K562 (cell line): ENCODE measurements around the gene VPS35. TPM values are rescaled to one million over a fixed set of nuclear protein-coding genes. Genes with fewer than 3 reads are reported as not detected.

Experiments
- E2F5 ChIP-seq: sonication (generic); formaldehyde crosslinking; IDR thresholded peaks from 2 replicates; pipeline ENCODE4 v1.8.0; 2022; ENCODE audit warnings: mild to moderate bottlenecking, missing genetic modification reagents
- FOXA3 ChIP-seq, 2 experiments: fragments of 450-650 bp in 1 of 2; sonication (generic) in 1 of 2; formaldehyde crosslinking; IDR thresholded peaks in 1 of 2; conservative IDR thresholded peaks in 1 of 2; 2 replicates each; pipeline versions ENCODE4 v1.4.0 to v1.8.0; 2020 to 2022; ENCODE audit warnings: mild to moderate bottlenecking in 2 of 2, missing genetic modification reagents in 1 of 2
- GTF2E2 ChIP-seq: fragments of 200-800 bp; sonication (Bioruptor generic); IDR thresholded peaks from 2 replicates; pipeline ENCODE4 v1.6.1; 2016; ENCODE audit warnings: missing genetic modification characterization, missing compliant biosample characterization
- HINFP ChIP-seq: fragments of 450-650 bp; conservative IDR thresholded peaks from 2 replicates; pipeline ENCODE4 v1.6.1; 2016; ENCODE audit warnings: missing genetic modification characterization, low read depth, mild to moderate bottlenecking, control low read depth, missing compliant biosample characterization
- HOXB6 ChIP-seq: fragments of 250-450 bp; sonication (Bioruptor Pico); IDR thresholded peaks from 2 replicates; pipeline ENCODE4 v1.5.1; 2022; ENCODE audit warnings: mild to moderate bottlenecking, borderline replicate concordance
- ILF3 ChIP-seq: fragments of 450-650 bp; IDR thresholded peaks from 2 replicates; pipeline ENCODE4 v1.6.1; 2018; ENCODE audit warnings: antibody characterized with exemption, mild to moderate bottlenecking, moderate library complexity, borderline replicate concordance
- MAFK ChIP-seq: IDR thresholded peaks from 2 replicates; pipeline ENCODE4 v1.6.1; 2011; ENCODE audit warnings: low read length, improper control_type of control experiment
- MCM3 ChIP-seq: fragments of 450-650 bp; IDR thresholded peaks from 2 replicates; pipeline ENCODE4 v1.6.1; 2016
- NKRF ChIP-seq: fragments of 450-650 bp; IDR thresholded peaks from 2 replicates; pipeline ENCODE4 v1.6.1; 2016; ENCODE audit warnings: borderline replicate concordance
- PCBP2 ChIP-seq: fragments of 200-400 bp; formaldehyde crosslinking; IDR thresholded peaks from 2 replicates; pipeline ENCODE4 v1.6.1; 2018; ENCODE audit warnings: low read length, low read depth, mild to moderate bottlenecking, moderate library complexity; ENCODE audit not compliant: poor library complexity, severe bottlenecking
- PHF20 ChIP-seq: fragments of 450-650 bp; IDR thresholded peaks from 2 replicates; pipeline ENCODE4 v1.6.1; 2018; ENCODE audit not compliant: partially characterized antibody
- RUNX1 ChIP-seq: sonication (generic); IDR thresholded peaks from 2 replicates; pipeline ENCODE4 v1.6.1; 2016; ENCODE audit warnings: antibody characterized with exemption, low read depth
- SIRT6 ChIP-seq: IDR thresholded peaks from one replicate; pipeline ENCODE4 v1.6.1; 2012; ENCODE audit warnings: low read depth, mild to moderate bottlenecking, control low read depth, inconsistent platforms, low read length, moderate library complexity
- ZNF134 ChIP-seq: fragments of 250-450 bp; sonication (Bioruptor Pico); conservative IDR thresholded peaks from 2 replicates; pipeline ENCODE4 v1.4.0; 2020
- ZNF232 ChIP-seq: sonication (generic); formaldehyde crosslinking; IDR thresholded peaks from 2 replicates; pipeline ENCODE4 v1.8.0; 2022; ENCODE audit warnings: mild to moderate bottlenecking, missing genetic modification reagents
- ZNF408 ChIP-seq: fragments of 250-450 bp; sonication (Bioruptor Pico); IDR thresholded peaks from 2 replicates; pipeline ENCODE4 v1.4.0; 2020; ENCODE audit warnings: low read depth, mild to moderate bottlenecking, moderate library complexity
- ZNF592 ChIP-seq: fragments of 450-650 bp; IDR thresholded peaks from 2 replicates; pipeline ENCODE4 v1.6.1; 2017; ENCODE audit warnings: antibody characterized with exemption, mild to moderate bottlenecking
- polyA plus RNA-seq, 8 experiments: library from polyadenylated mRNA; depleted of rRNA in 4 of 8; stranded (reverse) in 5 of 8; unstranded in 3 of 8; fragments of >200 nt; fragmentation: Nextera tagmentation in 2 of 8; fragmentation: Illumina TruSeq in 1 of 8; extraction: Ambion mirVana in 2 of 8; extraction: Trizol in 1 of 8; gene quantifications; 2 replicates each; pipeline versions ENCODE4 v1.2.1 to v1.2.3, GENCODE V29; 2011 to 2014; ENCODE audit warnings: inconsistent platforms in 1 of 8, missing spikeins in 1 of 8
- total RNA-seq, 7 experiments: library from RNA; depleted of rRNA in 6 of 7; stranded (reverse); fragments of >200 nt in 6 of 7; fragmentation: Illumina TruSeq in 2 of 7; extraction: Trizol in 2 of 7; gene quantifications; 2 replicates each; pipeline versions ENCODE4 v1.2.1 to v1.2.3, GENCODE V29; 2011 to 2021; ENCODE audit warnings: low replicate concordance in 1 of 7
- TF ChIP-seq, protein P1 (sequence below): sonication (generic); formaldehyde crosslinking; IDR thresholded peaks from 2 replicates; pipeline ENCODE4 v1.8.1; 2023; ENCODE audit warnings: mild to moderate bottlenecking, missing genetic modification reagents

VPS35 gene
- total and polyA plus RNA-seq, 9 of the 15 experiments (the other 6 are each of a cell fraction or from before 2014, with no cell fraction given) = 32.7 to 131 (median 66.2) TPM

DNA sequence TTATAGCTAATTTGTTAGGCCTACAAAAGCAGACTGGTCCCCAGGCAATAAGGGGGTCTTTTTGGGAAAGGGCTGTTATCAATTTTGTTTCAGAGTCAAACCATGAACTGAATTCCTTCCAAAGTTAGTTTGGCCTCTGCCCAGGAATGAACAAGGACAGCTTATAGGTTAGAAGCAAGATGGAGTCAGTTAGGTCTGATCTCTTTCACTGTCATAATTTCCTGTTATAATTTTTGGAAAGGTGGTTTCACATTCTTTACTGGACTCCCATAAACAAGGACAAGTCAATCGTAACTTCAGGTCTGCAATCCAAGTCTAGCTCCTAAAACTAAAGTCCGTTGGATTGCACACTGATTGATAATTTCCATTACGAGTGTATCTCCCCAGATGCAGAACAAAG lies 37.7 kb downstream of the VPS35 start (continued):
- TF ChIP-seq E2F5 = no peak
- TF ChIP-seq ILF3 = no peak
- TF ChIP-seq ZNF592 = no peak
- TF ChIP-seq ZNF232 (CRISPR knock-in tag) = no peak
- TF ChIP-seq MAFK = no peak
- no peak for TF ChIP-seq HOXB6 (CRISPR knock-in tag)
- TF ChIP-seq ZNF134 (CRISPR knock-in tag) = no peak
- TF ChIP-seq SIRT6 = no peak
- TF ChIP-seq, protein P1, sequence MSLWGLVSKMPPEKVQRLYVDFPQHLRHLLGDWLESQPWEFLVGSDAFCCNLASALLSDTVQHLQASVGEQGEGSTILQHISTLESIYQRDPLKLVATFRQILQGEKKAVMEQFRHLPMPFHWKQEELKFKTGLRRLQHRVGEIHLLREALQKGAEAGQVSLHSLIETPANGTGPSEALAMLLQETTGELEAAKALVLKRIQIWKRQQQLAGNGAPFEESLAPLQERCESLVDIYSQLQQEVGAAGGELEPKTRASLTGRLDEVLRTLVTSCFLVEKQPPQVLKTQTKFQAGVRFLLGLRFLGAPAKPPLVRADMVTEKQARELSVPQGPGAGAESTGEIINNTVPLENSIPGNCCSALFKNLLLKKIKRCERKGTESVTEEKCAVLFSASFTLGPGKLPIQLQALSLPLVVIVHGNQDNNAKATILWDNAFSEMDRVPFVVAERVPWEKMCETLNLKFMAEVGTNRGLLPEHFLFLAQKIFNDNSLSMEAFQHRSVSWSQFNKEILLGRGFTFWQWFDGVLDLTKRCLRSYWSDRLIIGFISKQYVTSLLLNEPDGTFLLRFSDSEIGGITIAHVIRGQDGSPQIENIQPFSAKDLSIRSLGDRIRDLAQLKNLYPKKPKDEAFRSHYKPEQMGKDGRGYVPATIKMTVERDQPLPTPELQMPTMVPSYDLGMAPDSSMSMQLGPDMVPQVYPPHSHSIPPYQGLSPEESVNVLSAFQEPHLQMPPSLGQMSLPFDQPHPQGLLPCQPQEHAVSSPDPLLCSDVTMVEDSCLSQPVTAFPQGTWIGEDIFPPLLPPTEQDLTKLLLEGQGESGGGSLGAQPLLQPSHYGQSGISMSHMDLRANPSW (CRISPR knock-in tag) = no peak
- no peak for TF ChIP-seq PHF20
- no peak for TF ChIP-seq RUNX1
- TF ChIP-seq NKRF = no peak
- TF ChIP-seq FOXA3 (CRISPR knock-in tag; conservative IDR thresholded peaks at IDR 0.05 in 1 of 2, IDR thresholded peaks at IDR 0.05 in 1 of 2) = no peak
- no peak for TF ChIP-seq MCM3
- no peak for TF ChIP-seq GTF2E2 (tag)
- TF ChIP-seq PCBP2 = no peak
- no peak for TF ChIP-seq ZNF408 (CRISPR knock-in tag)
- TF ChIP-seq HINFP = no peak
